DND-41 (cell line): ENCODE measurements around the gene USB1.

Experiments used
- ATAC-seq: fragments of 200-7000 bp; cut with Tn5 transposase; 3 replicates; pipeline ENCODE4 v1.9.1; 2021; ENCODE audit warnings: low read depth; ENCODE audit not compliant: insufficient read depth
- DNase-seq: peaks from one replicate; pipeline ENCODE4 v3.0.0-alpha.2; 2020
- H2AFZ ChIP-seq: 2 replicates; pipeline ENCODE4 v1.6.0; 2012; ENCODE audit warnings: low read depth, low read length
- H3K27ac ChIP-seq: 2 replicates; pipeline ENCODE4 v1.5.1; 2012; ENCODE audit warnings: low read length, inconsistent platforms
- H3K27me3 ChIP-seq: fragments of 200-600 bp; sonication (generic); 2 replicates; pipeline ENCODE4 v1.6.0; 2012; ENCODE audit warnings: low read length, mild to moderate bottlenecking, inconsistent platforms; ENCODE audit not compliant: insufficient read depth, poor library complexity
- H3K36me3 ChIP-seq: 2 replicates; pipeline ENCODE4 v1.5.1; 2012; ENCODE audit warnings: low read length, inconsistent platforms; ENCODE audit not compliant: insufficient read depth
- H3K4me1 ChIP-seq: 2 replicates; pipeline ENCODE4 v1.5.1; 2012; ENCODE audit warnings: mild to moderate bottlenecking, low read length; ENCODE audit not compliant: insufficient read depth
- H3K4me2 ChIP-seq: 2 replicates; pipeline ENCODE4 v1.6.0; 2012; ENCODE audit warnings: mild to moderate bottlenecking, moderate library complexity, low read length, inconsistent platforms; ENCODE audit not compliant: insufficient read depth
- H3K4me3 ChIP-seq, 2 experiments: fragments of 200-600 bp in 1 of 2; shearing (Covaris generic) in 1 of 2; 2 replicates each; pipeline ENCODE4 v1.5.1; 2012 to 2016; ENCODE audit warnings: inconsistent platforms in 2 of 2, low read length in 2 of 2, mild to moderate bottlenecking in 2 of 2, low read depth in 1 of 2, moderate library complexity in 1 of 2
- H3K79me2 ChIP-seq: 2 replicates; pipeline ENCODE4 v1.6.0; 2012; ENCODE audit warnings: low read length, inconsistent platforms; ENCODE audit not compliant: insufficient read depth
- H3K9ac ChIP-seq: 2 replicates; pipeline ENCODE4 v1.6.0; 2012; ENCODE audit warnings: low read depth, mild to moderate bottlenecking, inconsistent platforms, low read length, moderate library complexity
- H3K9me3 ChIP-seq: 2 replicates; pipeline ENCODE4 v1.5.1; 2012; ENCODE audit warnings: low read length, moderate library complexity, mild to moderate bottlenecking, inconsistent platforms; ENCODE audit not compliant: insufficient read depth, severe bottlenecking
- H4K20me1 ChIP-seq: 2 replicates; pipeline ENCODE4 v1.6.0; 2012; ENCODE audit warnings: low read length; ENCODE audit not compliant: insufficient read depth
- CTCF ChIP-seq: IDR thresholded peaks from 2 replicates; pipeline ENCODE4 v1.5.1; 2012; ENCODE audit warnings: borderline replicate concordance, low read length, moderate library complexity, mild to moderate bottlenecking; ENCODE audit not compliant: poor library complexity, severe bottlenecking; ENCODE audit errors: extremely low read depth
- EZH2 ChIP-seq: IDR thresholded peaks from 3 replicates; pipeline ENCODE4 v1.6.1; 2012; ENCODE audit warnings: borderline replicate concordance, low read depth, mild to moderate bottlenecking, moderate library complexity, low read length, inconsistent platforms; ENCODE audit not compliant: severe bottlenecking

The USB1 gene

GRCh38 chr16:57981636-57982035 lies 19.6 kb upstream of the USB1 start:
- H2AFZ ChIP-seq = no peak overlapping the region
- no peak for TF ChIP-seq EZH2
- no peak for TF ChIP-seq CTCF
- no peak overlapping the region for H3K9ac ChIP-seq
- no peaks in the 10 kb centered on the region for H3K36me3 ChIP-seq
- no peaks in the 10 kb centered on the region for H3K27me3 ChIP-seq
- no peaks in the 10 kb centered on the region for H3K9me3 ChIP-seq
- H3K79me2 ChIP-seq = no peaks in the 10 kb centered on the region
- no peak overlapping the region for H3K27ac ChIP-seq
- DNase-seq (no peak), ATAC-seq (no peak)
- H3K4me3 ChIP-seq = no peak overlapping the region
- H3K4me2 ChIP-seq = no peak overlapping the region
- H4K20me1 ChIP-seq = no peaks in the 10 kb centered on the region
- H3K4me1 ChIP-seq = no peaks in the 10 kb centered on the region

GRCh38 chr16:57982385-57982784 lies 18.8 kb upstream of the USB1 start:
- H3K4me3 ChIP-seq = no peak overlapping the region
- no peak for TF ChIP-seq CTCF
- no peak for TF ChIP-seq EZH2
- no peaks in the 10 kb centered on the region for H3K36me3 ChIP-seq
- no peak overlapping the region for H3K9ac ChIP-seq
- H2AFZ ChIP-seq = no peak overlapping the region
- no peaks in the 10 kb centered on the region for H3K79me2 ChIP-seq
- H4K20me1 ChIP-seq = no peaks in the 10 kb centered on the region
- no peaks in the 10 kb centered on the region for H3K27me3 ChIP-seq
- H3K9me3 ChIP-seq = no peaks in the 10 kb centered on the region
- H3K27ac ChIP-seq = no peak overlapping the region
- no peak overlapping the region for H3K4me2 ChIP-seq
- DNase-seq = no peak
- ATAC-seq = no peak
- H3K4me1 ChIP-seq = no peaks in the 10 kb centered on the region

GRCh38 chr16:57984443-57985203 lies 16.6 kb upstream of the USB1 start:
- DNase-seq (no peak), ATAC-seq (peak; percentile 27; the same call in 1 of the 3 replicates)
- Histone ChIP-seq H3K79me2 (no peaks in the 10 kb centered on the region), H2AFZ (no peak overlapping the region), H3K9me3 (no peaks in the 10 kb centered on the region), H3K4me2 (no peak overlapping the region), H3K27ac (no peak overlapping the region), H4K20me1 (no peaks in the 10 kb centered on the region), H3K27me3 (no peaks in the 10 kb centered on the region), H3K4me3 (no peak overlapping the region), H3K9ac (no peak overlapping the region), H3K36me3 (no peaks in the 10 kb centered on the region), H3K4me1 (no peaks in the 10 kb centered on the region)
- TF ChIP-seq CTCF = no peak
- TF ChIP-seq EZH2 = no peak
